GM04503 (cell line): ENCODE results near the gene BICDL1.
A peak's percentile ranks its signal among the peaks of the same experiment; 100 is the strongest.

Experiments used
- DNase-seq: peaks from one replicate; pipeline ENCODE4 v3.0.0-alpha.2; 2012; ENCODE audit warnings: low read depth

BICDL1 gene

DNA sequence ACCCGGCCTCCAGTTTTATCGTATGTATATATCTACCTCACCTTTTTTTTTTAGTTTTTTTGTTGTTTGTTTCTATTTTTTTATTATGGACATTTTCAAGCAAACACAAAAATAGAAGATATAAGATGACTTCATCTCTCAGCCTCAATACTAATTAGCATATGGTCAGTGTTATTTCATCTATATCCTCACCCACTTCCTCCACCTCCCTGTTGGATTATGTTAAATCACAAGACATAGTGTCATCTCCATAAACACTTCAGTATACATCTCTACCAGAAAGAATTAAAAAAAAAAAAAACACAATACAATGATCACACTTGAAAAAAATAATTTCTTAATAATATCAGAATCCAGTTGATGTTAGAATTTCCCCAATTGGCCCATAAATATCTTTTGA, 92.6 kb downstream of the BICDL1 start:
- no peak for DNase-seq

DNA sequence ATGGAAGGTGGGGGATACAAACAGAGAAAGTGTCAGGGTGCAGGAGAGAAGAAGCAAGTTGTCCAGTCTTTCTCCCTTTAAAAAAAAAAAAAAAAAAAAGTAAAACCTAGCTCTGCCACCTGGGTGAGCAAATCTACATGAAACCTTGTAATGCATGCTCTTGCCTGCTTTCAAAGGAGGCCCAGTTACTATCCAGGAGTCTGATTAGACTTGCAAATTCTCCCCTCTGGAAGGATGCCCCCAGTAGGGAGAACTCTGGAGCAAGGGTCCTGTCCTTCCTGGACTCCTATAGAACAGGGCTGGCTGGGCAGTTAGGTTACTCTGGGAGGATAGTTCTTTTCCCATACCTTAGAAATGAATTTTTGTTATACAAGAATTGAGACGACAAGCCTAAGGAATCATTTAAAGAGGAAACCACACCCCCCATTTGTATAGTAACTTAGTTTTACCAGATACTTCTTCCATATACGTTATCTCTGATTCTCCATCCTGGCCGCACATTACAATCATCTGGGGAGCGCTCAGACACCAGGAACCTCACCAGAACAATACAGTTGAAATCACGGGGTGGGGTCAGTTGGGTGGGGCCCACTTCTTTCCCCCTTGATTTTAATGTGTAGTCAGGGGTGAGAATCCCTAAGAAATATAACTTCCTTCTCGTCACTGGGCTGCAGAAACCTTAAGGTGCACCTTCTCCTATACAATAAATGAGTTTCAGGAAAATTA, 97.0 kb downstream of the BICDL1 start:
- DNase-seq, result no peak

DNA sequence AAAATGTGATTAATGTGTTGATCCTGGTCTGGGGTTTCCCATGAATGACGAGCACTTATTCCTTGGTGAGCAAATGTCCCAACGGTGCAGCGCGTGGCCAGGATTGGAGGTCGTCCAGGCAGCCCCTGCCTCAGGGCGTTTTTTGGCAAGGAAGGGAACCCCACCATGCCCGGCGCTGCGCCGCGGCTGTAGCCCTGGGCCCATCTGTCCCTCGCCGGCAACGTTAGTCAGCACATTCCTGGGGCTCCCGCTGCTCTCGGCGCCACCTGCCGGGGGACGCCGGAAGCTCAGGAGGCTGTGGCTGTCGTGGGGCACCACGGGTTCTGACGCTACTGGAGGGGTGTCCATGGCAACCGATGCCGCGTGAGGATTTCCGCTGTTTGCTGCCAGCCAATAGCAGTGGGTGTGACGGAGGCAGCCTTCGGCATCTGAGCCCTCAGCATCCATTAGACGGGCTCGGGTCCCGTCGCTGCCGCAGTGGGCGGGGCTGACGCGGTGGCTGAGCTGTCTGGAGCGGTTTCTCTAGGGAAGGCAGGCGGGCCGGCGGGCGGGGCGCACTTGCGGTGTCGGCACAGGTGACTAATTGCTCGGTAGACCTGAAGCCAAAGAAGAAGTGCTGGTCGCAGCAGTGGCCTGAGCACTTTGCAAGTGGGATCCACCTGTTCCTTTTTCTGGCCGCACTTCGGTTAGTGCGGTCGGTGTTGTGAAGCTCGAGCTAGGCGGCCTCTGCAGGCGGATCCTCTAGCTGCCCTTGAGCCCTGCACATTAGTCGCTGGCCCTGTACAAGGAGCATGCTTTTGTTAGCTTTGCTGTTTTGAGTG, 98.0 kb downstream of the BICDL1 start:
- peak; percentile 88 for DNase-seq

DNA sequence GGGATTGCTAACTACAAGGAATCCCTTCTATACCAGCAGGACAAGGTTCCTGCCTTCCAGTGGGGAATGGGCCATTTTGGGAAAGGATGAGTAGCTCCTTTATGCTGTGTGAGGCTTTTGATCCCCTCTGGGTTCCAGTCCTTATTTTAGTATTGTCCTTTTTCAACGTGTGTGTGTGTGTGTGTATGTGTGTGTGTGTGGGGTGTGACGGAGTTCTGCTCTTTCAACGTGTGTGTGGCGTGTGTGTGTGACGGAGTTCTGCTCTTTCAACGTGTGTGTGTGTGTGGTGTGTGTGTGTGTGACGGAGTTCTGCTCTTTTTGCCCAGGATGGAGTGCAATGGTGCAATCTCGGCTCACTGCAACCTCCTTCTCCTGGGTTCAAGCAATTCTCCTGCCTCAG, 100.1 kb downstream of the BICDL1 start:
- no peak for DNase-seq

DNA sequence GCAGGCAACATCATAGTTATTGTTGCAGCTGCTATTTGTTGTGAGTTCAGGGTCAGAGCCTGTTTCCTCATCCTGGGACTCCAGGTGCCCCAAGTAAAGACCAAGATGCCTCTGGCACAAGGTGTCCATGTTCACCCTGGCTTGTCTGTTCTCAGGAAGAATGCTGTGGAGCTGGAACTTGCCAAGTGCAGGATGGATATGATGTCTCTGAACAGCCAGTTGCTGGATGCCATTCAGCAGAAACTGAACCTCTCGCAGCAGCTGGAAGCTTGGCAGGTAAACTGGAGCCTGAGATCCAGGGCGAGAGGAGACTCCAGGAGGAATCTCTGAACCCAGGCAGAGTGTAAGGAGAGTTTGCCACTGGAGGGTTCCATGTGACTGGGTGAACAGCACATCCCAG, 100.8 kb downstream of the BICDL1 start:
- no peak for DNase-seq

GRCh38 chr12:120090206-120090605, 101.2 kb downstream of the BICDL1 start:
- DNase-seq, result no peak

- DNase-seq, result no peak
Observed at GRCh38 chr12:120090626-120091295, 101.7 kb downstream of the BICDL1 start.

DNA sequence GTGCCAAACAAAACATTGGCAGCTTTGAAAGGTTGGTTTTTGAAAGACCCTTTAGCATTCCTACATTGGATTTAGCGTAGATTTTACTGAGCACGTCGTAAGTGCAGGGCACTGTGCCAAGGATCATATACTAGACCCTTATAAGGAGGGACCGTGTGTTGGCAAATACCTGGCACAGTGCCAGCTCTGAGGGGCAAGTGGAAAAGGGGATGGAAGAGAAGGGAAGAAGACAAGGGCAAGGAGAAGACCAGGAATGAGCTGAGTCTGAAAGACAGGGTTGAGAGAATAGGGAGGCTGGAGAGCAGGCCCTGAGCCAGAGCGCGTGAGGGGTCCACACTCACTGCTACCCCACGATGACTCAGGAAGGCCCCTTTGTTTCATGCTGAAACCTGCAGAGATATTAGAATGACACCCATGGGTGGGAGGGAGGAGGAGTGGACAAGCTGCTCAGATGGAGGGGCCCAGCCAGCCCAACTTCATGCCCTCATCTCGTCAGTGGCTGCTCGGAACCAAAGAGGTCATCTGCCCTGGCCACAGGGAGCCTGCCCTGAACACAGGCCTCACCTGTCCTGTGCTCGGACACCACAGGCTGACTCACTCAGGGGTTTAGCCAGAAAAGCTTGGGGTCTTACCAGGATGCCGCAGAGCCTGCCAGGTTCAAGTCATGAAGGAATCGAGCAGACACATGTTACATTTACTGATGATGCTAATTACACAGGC, 102.5 kb downstream of the BICDL1 start:
- DNase-seq, result no peak

- DNase-seq, result no peak
Observed at GRCh38 chr12:120092551-120093335, 103.7 kb downstream of the BICDL1 start.

DNA sequence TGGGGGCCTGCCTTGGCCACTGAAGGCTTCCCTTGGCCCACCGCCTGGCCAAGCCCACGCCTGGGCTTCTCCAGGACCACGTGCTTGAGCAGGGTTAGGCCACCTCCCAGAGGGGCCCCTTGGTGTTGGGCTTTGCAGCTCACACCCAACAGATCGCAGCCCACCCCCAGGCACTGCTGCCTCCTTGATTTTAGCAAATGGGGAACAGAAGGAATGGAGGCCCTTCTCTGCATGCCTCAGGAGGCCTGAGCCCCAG, 104.2 kb downstream of the BICDL1 start:
- no peak for DNase-seq

DNA sequence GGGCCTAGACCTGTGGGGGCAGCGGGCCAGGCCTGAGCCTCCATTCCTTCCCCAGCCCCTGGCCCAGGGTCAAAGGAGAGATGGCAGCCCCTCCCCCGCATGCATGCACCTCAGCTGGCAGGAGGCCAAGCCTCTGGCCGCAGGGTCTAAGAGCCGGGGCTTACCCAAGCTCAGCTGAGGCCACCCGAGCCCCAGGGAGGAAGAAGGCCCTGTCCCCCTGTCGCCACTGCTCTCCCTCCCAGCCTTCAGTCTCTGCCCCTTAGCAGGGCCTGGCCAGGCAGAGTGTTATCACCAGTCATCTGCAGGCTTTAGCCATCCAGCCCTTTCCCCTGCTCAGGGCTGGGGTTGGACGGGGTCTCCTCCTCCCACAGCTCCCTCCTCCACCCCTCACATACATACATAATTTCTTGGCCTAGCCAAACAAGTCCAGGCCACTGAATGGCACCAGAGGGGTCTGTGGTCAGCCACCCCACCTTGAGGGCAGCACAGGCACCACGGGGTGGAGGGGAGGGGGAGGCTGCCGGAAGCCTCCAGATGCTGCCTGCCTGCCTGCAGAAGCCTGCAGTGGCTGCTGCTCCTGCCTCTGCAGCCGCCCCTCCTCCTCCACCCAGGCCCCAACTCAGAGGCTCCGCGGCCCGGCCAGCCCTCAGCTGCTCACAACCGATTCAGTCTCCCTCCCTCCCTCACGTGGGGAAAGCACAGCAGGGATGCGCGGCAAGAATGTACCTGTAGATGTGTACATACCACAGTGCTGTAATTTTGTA, 104.7 kb downstream of the BICDL1 start:
- no peak for DNase-seq

DNA sequence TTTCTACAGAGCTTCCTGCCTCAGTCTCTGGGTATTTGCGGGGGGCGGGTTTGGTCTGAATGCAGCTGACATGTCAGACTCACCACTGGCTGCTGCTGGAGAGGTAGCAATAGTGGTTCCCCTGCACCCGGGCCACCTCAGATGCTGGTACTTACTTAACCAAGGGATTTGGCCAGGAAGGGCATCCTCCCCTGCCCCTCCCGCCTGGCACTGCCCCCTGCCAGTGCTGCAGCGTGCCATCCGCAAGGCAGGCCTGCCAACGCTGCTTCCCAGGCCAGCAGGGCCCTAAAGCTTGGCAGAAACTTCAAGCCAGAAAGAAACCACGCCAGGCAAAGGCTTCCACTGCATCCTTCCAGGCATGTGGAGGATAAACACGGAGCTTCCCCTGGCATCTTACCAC, 105.4 kb downstream of the BICDL1 start:
- no peak for DNase-seq

- no peak for DNase-seq
Observed at GRCh38 chr12:120095331-120095730, 106.3 kb downstream of the BICDL1 start.

DNA sequence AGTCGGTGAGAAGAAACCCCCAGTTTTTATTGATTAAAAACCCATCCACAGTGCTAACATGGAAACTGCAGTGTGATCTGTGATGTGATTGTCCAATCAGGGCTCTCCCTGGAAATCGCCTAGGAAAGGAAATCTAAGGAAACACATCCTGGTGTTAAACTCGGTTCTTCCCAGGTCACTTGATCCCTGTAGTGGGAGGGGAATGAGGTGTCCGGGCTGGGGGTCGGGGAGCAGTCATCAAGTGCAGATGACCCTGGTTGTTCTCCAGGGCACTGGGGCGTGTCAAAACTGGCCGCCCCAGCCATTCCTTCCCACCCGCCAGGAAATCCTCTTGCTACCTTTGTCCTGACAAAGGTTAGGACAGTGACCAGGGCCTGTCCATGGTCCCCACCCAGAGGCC, 106.7 kb downstream of the BICDL1 start:
- no peak for DNase-seq

DNA sequence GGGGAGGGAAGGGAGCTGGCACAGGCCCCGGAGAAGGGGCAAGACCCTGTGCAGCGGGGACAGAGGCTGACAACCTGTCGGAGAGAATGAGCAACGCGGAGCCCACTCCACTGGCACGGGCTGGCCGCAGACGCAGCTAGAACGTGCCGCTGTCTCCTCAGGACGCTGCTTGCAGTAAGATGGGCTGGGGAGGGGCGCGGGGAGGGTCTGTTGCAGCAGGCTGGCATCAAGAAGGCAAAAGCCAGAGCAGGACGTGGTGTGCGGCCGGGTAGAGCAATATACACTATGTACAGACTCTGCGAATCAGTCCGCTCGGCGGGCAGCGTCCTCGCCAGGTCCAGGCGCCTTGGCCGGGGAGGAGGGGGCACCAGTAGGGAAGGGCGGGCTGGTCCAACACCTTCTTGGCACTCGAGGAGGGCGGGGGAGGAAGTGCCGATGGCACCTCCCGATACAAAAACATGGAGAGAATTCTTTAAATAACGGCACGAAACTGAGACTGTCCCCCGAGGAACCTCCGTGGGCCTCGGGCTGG, 107.7 kb downstream of the BICDL1 start:
- DNase-seq, result no peak

DNA sequence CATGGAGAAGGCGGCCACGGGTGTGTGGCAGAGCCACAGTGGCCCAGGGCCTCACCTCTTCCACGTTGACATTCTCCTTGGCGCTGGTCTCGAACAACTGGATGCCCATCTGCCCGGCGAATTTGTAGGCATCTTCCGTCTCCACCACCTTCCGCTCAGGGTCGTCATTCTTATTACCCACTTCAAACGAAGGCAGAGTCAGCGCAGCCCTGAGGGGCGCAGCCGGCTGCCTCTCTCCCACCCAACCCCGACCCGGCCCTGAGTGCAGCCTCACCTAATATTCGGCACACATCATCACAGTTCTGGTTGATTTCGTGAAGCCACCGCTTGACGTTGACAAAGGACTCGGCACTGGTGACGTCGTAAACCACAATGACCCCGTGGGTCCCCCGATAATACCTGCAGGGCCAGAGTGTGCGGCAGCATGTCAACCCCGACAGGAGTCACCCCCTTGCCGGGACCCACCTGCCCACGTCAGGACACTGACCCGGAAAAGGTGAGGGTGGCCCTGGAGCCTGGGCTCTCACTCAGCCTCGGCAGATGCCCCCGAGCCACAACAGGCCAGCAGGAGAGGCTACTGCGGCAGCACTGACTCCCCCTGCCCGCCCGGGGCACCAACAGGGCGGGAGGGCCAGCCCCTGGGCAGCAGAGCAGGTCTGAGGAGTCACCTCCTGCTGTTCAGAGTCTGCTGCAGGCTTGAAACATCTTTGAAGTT, 109.9 kb downstream of the BICDL1 start:
- no peak for DNase-seq

DNA sequence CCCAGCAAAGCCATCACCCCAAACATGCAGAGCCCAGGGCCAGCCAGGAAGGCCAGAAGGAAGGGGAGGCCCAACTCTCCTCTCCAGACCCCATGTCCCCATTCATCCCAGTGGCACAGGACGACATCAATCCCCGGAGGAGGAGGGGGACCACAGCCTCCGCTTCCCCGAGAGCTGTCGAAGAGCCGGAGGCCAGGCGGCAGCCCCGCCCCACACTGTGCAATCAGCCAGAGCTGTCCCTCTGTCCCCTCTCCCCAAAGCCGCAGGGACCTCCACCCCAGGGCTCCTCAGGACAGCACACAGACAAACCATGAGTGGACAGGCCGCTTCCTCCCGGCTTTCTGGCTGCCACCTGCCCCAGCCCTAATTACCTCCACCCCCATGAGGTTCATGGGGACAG, 110.7 kb downstream of the BICDL1 start:
- DNase-seq, result no peak

- no peak for DNase-seq
Observed at GRCh38 chr12:120100630-120101029, 111.6 kb downstream of the BICDL1 start.

GRCh38 chr12:120101182-120101581, 112.1 kb downstream of the BICDL1 start:
- DNase-seq, result no peak

- no peak for DNase-seq
Observed at GRCh38 chr12:120101617-120102016, 112.6 kb downstream of the BICDL1 start.
